ENCODE results near the gene SOX30. TPM values are rescaled to one million over a fixed set of nuclear protein-coding genes. Genes with fewer than 3 reads are reported as not detected.
A peak's percentile ranks its signal among the peaks of the same experiment; 100 is the strongest.

Gene SOX30
- total and polyA plus RNA-seq, 2 donors (not counting 1 experiment from before 2014, with no cell fraction given): 0.21 to 0.49 TPM

DNA sequence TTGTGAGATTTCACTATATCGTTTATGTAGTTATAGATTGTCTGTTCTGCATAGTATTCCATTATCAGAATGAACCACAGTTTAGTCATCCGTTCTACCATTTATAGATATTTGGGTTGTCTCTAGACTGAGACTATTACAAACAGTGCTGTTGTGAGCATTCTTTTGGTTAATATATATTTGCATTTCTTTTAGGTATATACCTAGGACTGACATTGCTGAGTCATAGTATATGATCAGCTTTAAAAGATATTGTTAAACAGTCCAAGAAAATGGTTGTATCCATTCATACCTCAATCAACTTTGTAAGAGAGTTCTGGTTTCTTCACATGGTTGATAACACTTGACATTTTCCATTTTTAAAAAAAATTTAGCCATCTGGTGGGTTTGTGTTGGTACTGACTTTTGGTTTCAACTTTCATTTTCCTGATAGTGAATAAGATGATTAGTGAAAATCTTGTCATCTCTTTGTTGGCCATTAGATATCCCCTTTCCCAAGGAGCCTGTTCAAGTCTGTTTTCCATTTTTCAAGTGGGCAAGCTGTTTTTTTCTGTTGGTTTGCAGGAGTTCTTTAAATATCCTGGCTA, 53.8 kb downstream of the SOX30 start:
- no peaks in the 10 kb centered on the region for H3K36me3 ChIP-seq (replicated peaks in 1 of 2; ENCODE audit: control extremely low read depth in 1 of 2, control insufficient read depth in 1 of 2, extremely low read depth in 1 of 2, insufficient read depth in 2 of 2, low read length in 1 of 2)
- Mint-ChIP-seq H3K4me3 (peak overlapping the region; percentile 63), H3K27me3 (no peaks in the 10 kb centered on the region), H3K4me1 (peaks cover 91% of the 10 kb centered on the region), H3K27ac (peak overlapping the region; percentile 85), H3K9me3 (ENCODE audit: insufficient read depth) (no peaks in the 10 kb centered on the region)
- POLR2A ChIA-PET: interaction anchor here (1.4 kb wide), 1 partner anchor 30 kb away, joined by 3 read pairs; no protein-coding TSS in a partner anchor
- peak overlapping the region; percentile 60 for H3K4me2 ChIP-seq (replicated peaks; ENCODE audit: low read depth, low read length, poor library complexity, severe bottlenecking)
- no peak overlapping the region for H2AFZ ChIP-seq (ENCODE audit: insufficient read depth, low read depth, low read length, poor library complexity, severe bottlenecking)
- peak overlapping the region in 1 of 5 experiments; percentile 31 for H3K4me3 ChIP-seq (ENCODE audit: control extremely low read depth in 1 of 5, extremely low read depth in 1 of 5, insufficient read depth in 1 of 5, low read depth in 2 of 5, low read length in 4 of 5)
- WGBS (ENCODE audit: insufficient coverage): no CpG with 5 or more reads among the region's 2 CpGs
- peaks cover 13% of the 10 kb centered on the region for H3K79me2 ChIP-seq (ENCODE audit: control insufficient read depth, insufficient read depth, low read length)
- H3K9me3 ChIP-seq (ENCODE audit: control extremely low read depth in 1 of 3, control insufficient read depth in 2 of 3, insufficient read depth in 1 of 3, low read length in 2 of 3): peaks cover 0 to 5% (median 4%) of the 10 kb centered on the region in 3 donors
- intact Hi-C loops (cut with micrococcal nuclease): loop anchor here (1.0 to 5.0 kb wide), 3 partner anchors 27 to 326 kb away; no protein-coding TSS in a partner anchor
- CTCF ChIA-PET: interaction anchor here (7.4 kb wide), 1 partner anchor 29 kb away, joined by 67 read pairs; no protein-coding TSS in a partner anchor
- H3K9ac ChIP-seq (ENCODE audit: low read length): peak overlapping the region; percentile 20
- H4K20me1 ChIP-seq (ENCODE audit: control insufficient read depth, insufficient read depth, low read length, poor library complexity, severe bottlenecking): no peaks in the 10 kb centered on the region
- ATAC-seq (ENCODE audit: low read depth) (peak; percentile 10), DNase-seq (peak; percentile 60)
- TF ChIP-seq EZH2 (IDR thresholded peaks at IDR 0.05; ENCODE audit: borderline replicate concordance, insufficient read depth, low read depth, low read length, poor library complexity, severe bottlenecking): no peak
- H3K27me3 ChIP-seq (replicated peaks in 1 of 4; ENCODE audit: control extremely low read depth in 1 of 4, control insufficient read depth in 3 of 4, insufficient read depth in 4 of 4, low read length in 3 of 4): no peaks in the 10 kb centered on the region
- H3K27ac ChIP-seq (ENCODE audit: low read length in 2 of 2): peak overlapping the region; percentile 92 to 97
- peaks cover 89 to 95% of the 10 kb centered on the region in 2 donors for H3K4me1 ChIP-seq (ENCODE audit: control insufficient read depth in 2 of 2, insufficient read depth in 2 of 2, low read length in 2 of 2)

DNA sequence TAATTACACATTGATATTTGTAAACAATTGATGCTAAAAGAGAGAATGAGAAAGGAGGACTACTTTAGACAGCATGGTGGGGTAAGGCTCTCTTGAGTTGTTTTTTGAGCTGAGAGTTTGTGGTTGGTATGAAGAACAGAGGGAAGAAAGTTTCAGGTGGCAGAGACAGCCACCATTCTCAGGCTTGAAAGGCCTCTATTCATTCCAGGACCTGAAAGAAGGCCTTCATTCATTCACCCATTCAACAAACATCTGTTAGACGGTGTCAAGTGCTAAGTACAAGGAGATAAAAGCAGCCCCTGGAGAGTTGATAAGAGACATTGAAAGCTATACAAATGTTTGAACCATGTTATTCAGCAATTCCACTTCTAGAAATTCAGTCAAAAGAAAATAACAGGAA, 55.0 kb downstream of the SOX30 start:
- Histone ChIP-seq H3K4me3 (ENCODE audit: control extremely low read depth in 1 of 5, extremely low read depth in 1 of 5, insufficient read depth in 1 of 5, low read depth in 2 of 5, low read length in 4 of 5) (peak overlapping the region in 1 of 5 experiments; percentile 31), H3K27me3 (replicated peaks in 1 of 4; ENCODE audit: control extremely low read depth in 1 of 4, control insufficient read depth in 3 of 4, insufficient read depth in 4 of 4, low read length in 3 of 4) (no peaks in the 10 kb centered on the region), H4K20me1 (ENCODE audit: control insufficient read depth, insufficient read depth, low read length, poor library complexity, severe bottlenecking) (no peaks in the 10 kb centered on the region), H2AFZ (ENCODE audit: insufficient read depth, low read depth, low read length, poor library complexity, severe bottlenecking) (no peak overlapping the region), H3K36me3 (replicated peaks in 1 of 2; ENCODE audit: control extremely low read depth in 1 of 2, control insufficient read depth in 1 of 2, extremely low read depth in 1 of 2, insufficient read depth in 2 of 2, low read length in 1 of 2) (no peaks in the 10 kb centered on the region), H3K9ac (ENCODE audit: low read length) (peak overlapping the region; percentile 20), H3K79me2 (ENCODE audit: control insufficient read depth, insufficient read depth, low read length) (peaks cover 20% of the 10 kb centered on the region), H3K9me3 (ENCODE audit: control extremely low read depth in 1 of 3, control insufficient read depth in 2 of 3, insufficient read depth in 1 of 3, low read length in 2 of 3) (peaks cover 0 to 5% (median 4%) of the 10 kb centered on the region in 3 donors), H3K4me2 (replicated peaks; ENCODE audit: low read depth, low read length, poor library complexity, severe bottlenecking) (peak overlapping the region; percentile 60), H3K27ac (ENCODE audit: low read length in 2 of 2) (peak overlapping the region; percentile 92 to 97), H3K4me1 (ENCODE audit: control insufficient read depth in 2 of 2, insufficient read depth in 2 of 2, low read length in 2 of 2) (peaks cover 89 to 95% of the 10 kb centered on the region in 2 donors)
- H3K4me3 Mint-ChIP-seq: peak overlapping the region; percentile 45
- DNase-seq (no peak), ATAC-seq (ENCODE audit: low read depth) (no peak)
- no peaks in the 10 kb centered on the region for H3K9me3 Mint-ChIP-seq (ENCODE audit: insufficient read depth)
- CTCF ChIA-PET: interaction anchor here (0.6 to 7.4 kb wide), 14 partner anchors 11 to 165 kb away, joined by 3 to 67 read pairs (median 6); partner anchors contain the start of genes ADAM19 and SOX30
- no peaks in the 10 kb centered on the region for H3K27me3 Mint-ChIP-seq
- POLR2A ChIA-PET: interaction anchor here (0.6 to 2.9 kb wide), 5 partner anchors 12 to 57 kb away, joined by 3 to 30 read pairs (median 3); no protein-coding TSS in a partner anchor
- intact Hi-C loops (cut with micrococcal nuclease): loop anchor here (2.0 to 5.0 kb wide), 3 partner anchors 54 to 325 kb away; no protein-coding TSS in a partner anchor
- no CpG with 5 or more reads among the region's 1 CpG for WGBS (ENCODE audit: insufficient coverage)
- H3K27ac Mint-ChIP-seq: peak overlapping the region; percentile 85
- peaks cover 91% of the 10 kb centered on the region for H3K4me1 Mint-ChIP-seq
- TF ChIP-seq CTCF (IDR thresholded peaks at IDR 0.05): no peak
- TF ChIP-seq EZH2 (IDR thresholded peaks at IDR 0.05; ENCODE audit: borderline replicate concordance, insufficient read depth, low read depth, low read length, poor library complexity, severe bottlenecking): no peak
